GM18502 (cell line): Measurements from ENCODE around the gene SIRT1.
"Not testable (repeated sequence)": the region's sequence is repeated elsewhere in the genome, so short reads cannot be mapped to it uniquely, and the experiment has no call there.

Source experiments
- ATAC-seq: cut with Tn5 transposase; IDR thresholded peaks from one replicate; pipeline ENCODE4 v1.9.1; 2021; ENCODE audit warnings: mild to moderate bottlenecking; ENCODE audit not compliant: unreplicated experiment, poor library complexity

Gene SIRT1

GRCh38 chr10:67875340-67876238, 8.9 kb upstream of the SIRT1 start:
- ATAC-seq = no peak

- not testable (repeated sequence) for ATAC-seq
Measured at GRCh38 chr10:67877421-67877820, 7.0 kb upstream of the SIRT1 start.

DNA sequence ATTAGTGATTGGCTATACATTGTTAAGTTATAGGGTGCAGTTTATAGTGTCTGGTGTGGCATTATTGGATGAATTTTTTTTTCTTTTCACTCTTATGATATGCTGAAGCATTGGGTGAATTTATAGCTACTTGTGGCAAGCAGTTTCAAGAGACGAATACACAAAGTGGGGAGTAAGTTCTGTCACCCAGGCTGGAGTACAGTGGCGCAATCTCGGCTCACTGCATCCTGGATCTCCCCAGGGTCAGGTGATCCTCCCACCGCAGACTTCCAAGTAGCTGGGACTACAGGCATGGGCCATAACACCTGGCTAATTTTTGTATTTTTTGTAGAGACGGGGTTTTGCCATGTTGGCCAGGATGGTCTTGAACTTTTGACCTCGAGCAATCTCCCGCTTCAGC, 6.3 kb upstream of the SIRT1 start:
- ATAC-seq = no peak

DNA sequence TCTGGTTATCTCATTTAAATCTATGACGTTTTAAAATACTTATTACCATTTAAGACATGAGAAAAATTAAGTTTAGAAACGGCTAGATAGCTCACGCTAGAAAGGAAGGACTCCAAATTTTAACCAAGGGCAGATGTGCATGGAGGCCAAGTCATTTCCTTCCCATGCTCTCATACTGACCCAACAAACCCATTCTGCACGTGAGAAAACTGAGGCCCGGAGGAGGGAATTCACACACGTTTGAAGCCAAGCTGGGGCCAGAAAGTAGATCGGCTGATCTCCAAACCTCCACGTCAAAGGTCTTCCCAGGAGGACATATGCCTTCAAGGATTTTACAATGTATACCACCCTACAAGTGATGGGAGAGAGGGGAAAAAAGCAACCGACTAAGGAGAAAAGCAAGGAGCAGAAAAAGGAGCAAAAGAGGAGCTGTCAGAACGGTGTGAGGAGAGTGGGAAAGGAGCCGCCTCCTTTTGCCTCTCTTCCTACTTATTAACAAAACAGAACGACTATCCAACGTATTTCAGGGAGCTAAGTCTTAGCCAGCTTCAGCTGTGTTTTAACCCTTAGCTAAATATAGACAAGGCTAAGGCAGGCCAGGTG, 645 bp upstream of the SIRT1 start:
- no peak for ATAC-seq

DNA sequence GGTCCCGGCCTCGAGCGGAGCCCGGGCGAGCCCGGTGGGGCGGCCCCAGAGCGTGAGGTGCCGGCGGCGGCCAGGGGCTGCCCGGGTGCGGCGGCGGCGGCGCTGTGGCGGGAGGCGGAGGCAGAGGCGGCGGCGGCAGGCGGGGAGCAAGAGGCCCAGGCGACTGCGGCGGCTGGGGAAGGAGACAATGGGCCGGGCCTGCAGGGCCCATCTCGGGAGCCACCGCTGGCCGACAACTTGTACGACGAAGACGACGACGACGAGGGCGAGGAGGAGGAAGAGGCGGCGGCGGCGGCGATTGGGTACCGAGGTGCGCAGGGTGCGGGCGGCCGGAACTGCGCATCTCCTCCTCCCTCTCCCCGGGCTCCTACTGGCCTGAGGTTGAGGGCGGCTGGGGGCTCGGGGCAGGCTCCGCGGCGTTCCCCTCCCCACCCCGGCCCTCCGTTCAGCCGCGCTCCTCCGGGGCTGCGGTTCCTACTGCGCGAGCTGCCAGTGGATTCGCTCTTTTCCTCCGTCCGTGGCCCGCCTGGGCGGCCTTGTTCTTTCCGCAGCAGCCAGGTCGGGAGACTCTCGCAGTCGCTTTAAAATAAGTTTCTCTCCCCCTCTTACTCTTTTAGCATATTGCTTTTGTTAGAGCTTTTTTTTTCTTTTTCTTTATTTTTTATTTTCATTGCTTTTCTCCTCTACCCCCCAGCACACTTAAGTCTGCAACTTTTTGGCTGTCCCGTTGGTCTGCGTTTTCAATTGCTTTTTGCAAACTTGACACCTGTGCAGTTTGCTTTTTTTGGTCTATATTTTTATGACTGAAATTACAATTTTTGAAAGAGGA, 600 bp downstream of the SIRT1 start:
- peak; percentile 71 for ATAC-seq

DNA sequence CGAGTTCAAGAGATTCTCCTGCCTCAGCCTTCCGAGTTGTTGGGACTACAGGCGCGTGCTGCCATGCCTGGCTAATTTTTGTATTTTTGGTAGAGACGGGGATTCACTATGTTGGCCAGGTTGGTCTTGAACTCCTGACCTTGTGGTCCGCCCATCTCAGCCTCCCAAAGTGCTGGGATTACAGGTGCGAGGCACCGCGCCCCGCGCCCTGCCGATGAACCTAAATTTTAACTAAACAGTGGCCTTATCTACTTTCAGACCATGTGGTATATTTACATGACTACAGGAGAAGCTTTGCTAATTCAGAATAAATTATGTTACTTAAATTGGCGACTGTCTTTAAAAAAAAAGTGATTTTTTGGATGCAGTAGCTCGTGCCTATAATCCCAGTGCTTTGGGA, 9.2 kb downstream of the SIRT1 start:
- no peak for ATAC-seq

- no peak for ATAC-seq
Measured at GRCh38 chr10:67903581-67903980, 19.1 kb downstream of the SIRT1 start.

- no peak for ATAC-seq
Measured at GRCh38 chr10:67912331-67912946, 28.0 kb downstream of the SIRT1 start.

DNA sequence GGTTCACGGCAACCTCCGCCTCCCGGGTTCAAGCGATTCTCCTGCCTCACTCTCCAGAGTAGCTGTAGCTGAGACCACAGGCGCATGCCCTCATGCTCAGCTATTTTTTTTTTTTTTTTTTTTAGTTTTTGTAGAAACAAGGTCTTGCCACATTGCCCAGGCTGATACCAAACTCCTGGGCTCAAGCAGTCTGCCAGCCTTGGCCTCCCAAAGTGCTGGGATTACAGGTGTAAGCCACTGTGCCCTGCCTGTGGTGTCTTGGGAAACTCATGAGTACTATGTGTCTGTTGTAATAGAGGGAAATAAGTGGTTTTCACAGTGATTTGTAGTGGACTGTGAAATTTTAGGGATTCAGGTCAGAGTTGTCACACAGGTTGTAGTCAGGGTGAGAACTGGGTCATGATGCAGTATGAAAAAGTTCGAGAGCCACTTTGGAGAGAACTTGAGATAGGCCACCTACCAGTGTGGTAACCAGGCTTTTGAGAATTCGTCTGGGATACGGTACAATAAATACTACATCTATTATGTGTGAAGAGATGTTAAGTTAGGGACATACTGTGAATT, 30.4 kb downstream of the SIRT1 start:
- no peak for ATAC-seq

- no peak for ATAC-seq
Measured at GRCh38 chr10:67917169-67917568, 32.7 kb downstream of the SIRT1 start.

GRCh38 chr10:67917679-67918078, 33.2 kb downstream of the SIRT1 start:
- ATAC-seq = no peak

DNA sequence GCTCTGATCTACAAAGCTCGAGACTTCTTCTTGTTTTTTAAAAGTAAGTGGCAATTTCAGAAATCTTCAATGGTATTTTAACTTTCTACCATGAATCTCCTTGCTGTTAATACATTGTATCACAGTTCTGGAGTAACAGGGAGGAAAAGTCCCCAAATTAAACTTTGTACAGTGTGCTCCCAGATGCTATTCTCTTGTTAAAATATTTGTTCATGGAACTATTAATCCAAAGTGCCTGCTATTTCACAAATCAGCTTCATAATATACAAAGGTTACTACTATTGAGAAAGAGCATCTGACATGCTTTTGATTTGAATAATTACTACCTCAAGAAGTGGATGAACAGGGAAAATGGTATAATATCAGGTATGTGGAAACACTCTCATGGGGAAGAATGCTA, 36.6 kb downstream of the SIRT1 start:
- no peak for ATAC-seq

DNA sequence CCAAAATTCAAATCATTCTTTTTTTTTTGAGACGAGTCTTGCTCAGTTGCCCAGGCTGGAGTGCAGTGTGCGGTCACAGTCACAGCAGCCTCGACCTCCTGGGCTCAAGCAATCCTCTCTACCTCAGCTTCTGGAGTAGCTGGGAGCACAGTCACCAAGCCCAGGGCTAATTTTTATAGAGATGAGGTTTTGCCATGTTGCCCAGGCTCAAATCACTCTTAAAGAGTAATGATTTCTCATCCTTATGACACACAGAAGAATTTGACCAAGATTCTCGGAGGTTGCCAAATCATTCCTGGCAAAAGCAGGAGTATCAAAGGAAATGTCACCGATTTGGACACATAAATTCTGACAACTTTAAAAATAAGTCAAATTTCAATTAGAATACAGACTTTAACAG, 39.1 kb downstream of the SIRT1 start:
- no peak for ATAC-seq

- no peak for ATAC-seq
Measured at GRCh38 chr10:67924136-67924535, 39.7 kb downstream of the SIRT1 start.

- no peak for ATAC-seq
Measured at GRCh38 chr10:67925449-67926005, 41.1 kb downstream of the SIRT1 start.

GRCh38 chr10:67926951-67927350, 42.5 kb downstream of the SIRT1 start:
- ATAC-seq = no peak

- no peak for ATAC-seq
Measured at GRCh38 chr10:67933199-67933598, 48.7 kb downstream of the SIRT1 start.

GRCh38 chr10:67934336-67934735, 49.9 kb downstream of the SIRT1 start:
- ATAC-seq = no peak

- no peak for ATAC-seq
Measured at GRCh38 chr10:67935223-67935622, 50.8 kb downstream of the SIRT1 start.

DNA sequence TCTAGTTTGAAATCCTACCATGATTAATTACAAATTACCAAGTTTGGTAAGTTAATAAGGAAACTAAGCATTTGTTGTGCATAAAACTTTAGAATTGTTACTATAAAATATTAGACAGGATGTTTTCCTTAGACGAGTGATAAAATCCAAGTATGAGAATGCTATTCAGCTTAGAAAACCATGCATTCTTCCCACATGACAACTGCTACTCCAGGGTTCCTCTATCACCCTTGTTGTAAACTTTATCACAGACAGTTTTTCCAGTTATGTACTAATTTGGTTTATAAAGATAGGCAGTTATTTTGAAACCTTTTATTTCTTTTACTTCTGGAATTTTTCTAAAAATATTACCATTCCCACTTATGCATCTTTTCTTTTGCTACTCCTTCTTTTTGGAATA, 52.0 kb downstream of the SIRT1 start:
- no peak for ATAC-seq
